ENCODE measurements around the gene UPK3BL2.
"Not testable (repeated sequence)": the region's sequence is repeated elsewhere in the genome, so short reads cannot be mapped to it uniquely, and the experiment has no call there.

DNA sequence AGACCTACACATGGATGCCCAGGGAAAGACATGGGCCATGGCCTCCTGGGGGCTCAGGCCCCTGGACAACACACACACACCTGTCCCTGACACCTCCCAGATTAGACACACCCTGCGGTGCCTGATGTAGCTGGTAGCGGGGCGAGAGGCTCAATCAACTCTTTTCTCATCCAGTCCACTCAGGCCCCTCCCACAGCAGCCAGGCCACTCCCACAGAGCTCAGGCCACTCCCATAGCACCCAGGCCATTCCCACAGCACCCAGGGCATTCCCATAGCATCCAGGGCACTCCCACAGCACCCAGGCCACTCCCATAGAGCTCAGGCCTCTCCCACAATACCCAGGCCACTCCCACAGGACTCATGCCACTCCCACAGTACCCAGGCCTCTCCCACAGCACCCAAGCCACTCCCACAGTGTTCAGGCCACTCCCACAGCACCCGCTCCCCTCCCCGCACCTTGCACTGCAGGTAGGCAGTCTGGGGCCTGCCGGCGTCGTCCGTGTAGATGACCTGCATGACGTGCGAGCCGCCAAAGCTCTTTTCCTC, 52.9 kb downstream of the UPK3BL2 start:
- TF ChIP-seq, protein P1, sequence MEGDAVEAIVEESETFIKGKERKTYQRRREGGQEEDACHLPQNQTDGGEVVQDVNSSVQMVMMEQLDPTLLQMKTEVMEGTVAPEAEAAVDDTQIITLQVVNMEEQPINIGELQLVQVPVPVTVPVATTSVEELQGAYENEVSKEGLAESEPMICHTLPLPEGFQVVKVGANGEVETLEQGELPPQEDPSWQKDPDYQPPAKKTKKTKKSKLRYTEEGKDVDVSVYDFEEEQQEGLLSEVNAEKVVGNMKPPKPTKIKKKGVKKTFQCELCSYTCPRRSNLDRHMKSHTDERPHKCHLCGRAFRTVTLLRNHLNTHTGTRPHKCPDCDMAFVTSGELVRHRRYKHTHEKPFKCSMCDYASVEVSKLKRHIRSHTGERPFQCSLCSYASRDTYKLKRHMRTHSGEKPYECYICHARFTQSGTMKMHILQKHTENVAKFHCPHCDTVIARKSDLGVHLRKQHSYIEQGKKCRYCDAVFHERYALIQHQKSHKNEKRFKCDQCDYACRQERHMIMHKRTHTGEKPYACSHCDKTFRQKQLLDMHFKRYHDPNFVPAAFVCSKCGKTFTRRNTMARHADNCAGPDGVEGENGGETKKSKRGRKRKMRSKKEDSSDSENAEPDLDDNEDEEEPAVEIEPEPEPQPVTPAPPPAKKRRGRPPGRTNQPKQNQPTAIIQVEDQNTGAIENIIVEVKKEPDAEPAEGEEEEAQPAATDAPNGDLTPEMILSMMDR (IDR thresholded peaks at IDR 0.05; ENCODE audit: low read depth, low read length) = not testable (repeated sequence)
- TF ChIP-seq POLR2A (IDR thresholded peaks at IDR 0.05; ENCODE audit: extremely low read depth, insufficient read length) = not testable (repeated sequence)
- TF ChIP-seq, protein P2, sequence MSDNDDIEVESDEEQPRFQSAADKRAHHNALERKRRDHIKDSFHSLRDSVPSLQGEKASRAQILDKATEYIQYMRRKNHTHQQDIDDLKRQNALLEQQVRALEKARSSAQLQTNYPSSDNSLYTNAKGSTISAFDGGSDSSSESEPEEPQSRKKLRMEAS (IDR thresholded peaks at IDR 0.05; ENCODE audit: low read depth, low read length) = not testable (repeated sequence)

Data from NB4 (cell line).